Mesendoderm (in vitro differentiated cells): Measurements from ENCODE around the gene ZNF433.

Source experiments
- DNase-seq: peaks from one replicate; pipeline ENCODE4 v3.0.0; 2013
- H2AK5ac ChIP-seq: 2 replicates; pipeline ENCODE4 v1.6.1; 2013; ENCODE audit warnings: low read length, inconsistent platforms
- H2BK120ac ChIP-seq: 2 replicates; pipeline ENCODE4 v1.6.1; 2013; ENCODE audit warnings: low read depth, mild to moderate bottlenecking, low read length, moderate library complexity, mixed read lengths
- H2BK15ac ChIP-seq: replicated peaks from 2 replicates; pipeline ENCODE4 v1.6.1; 2013; ENCODE audit warnings: low read depth, mild to moderate bottlenecking, moderate library complexity
- H2BK5ac ChIP-seq: 2 replicates; pipeline ENCODE4 v1.6.1; 2013; ENCODE audit warnings: low read length, inconsistent platforms
- H3K18ac ChIP-seq: 2 replicates; pipeline ENCODE4 v1.6.1; 2013; ENCODE audit warnings: mild to moderate bottlenecking, low read length, mixed read lengths
- H3K23ac ChIP-seq: one replicate; pipeline ENCODE4 v1.6.1; 2013; ENCODE audit warnings: low read length
- H3K27ac ChIP-seq: 2 replicates; pipeline ENCODE4 v1.5.1; 2013; ENCODE audit warnings: low read depth, mild to moderate bottlenecking, inconsistent platforms, low read length, moderate library complexity
- H3K27me3 ChIP-seq: 2 replicates; pipeline ENCODE4 v1.6.1; 2013; ENCODE audit warnings: low read length, control low read depth, mild to moderate bottlenecking, inconsistent platforms; ENCODE audit not compliant: insufficient read depth, poor library complexity
- H3K36me3 ChIP-seq: 2 replicates; pipeline ENCODE4 v1.6.1; 2013; ENCODE audit warnings: low read length, inconsistent platforms; ENCODE audit not compliant: control insufficient read depth, insufficient read depth
- H3K4ac ChIP-seq: one replicate; pipeline ENCODE4 v1.6.1; 2013; ENCODE audit warnings: low read depth, mild to moderate bottlenecking, low read length, moderate library complexity
- H3K4me1 ChIP-seq: 2 replicates; pipeline ENCODE4 v1.6.1; 2013; ENCODE audit warnings: low read depth, low read length, inconsistent platforms; ENCODE audit not compliant: control insufficient read depth
- H3K4me2 ChIP-seq: 2 replicates; pipeline ENCODE4 v1.6.1; 2013; ENCODE audit warnings: low read length
- H3K4me3 ChIP-seq: 2 replicates; pipeline ENCODE4 v1.5.1; 2013; ENCODE audit warnings: mild to moderate bottlenecking, low read length
- H3K56ac ChIP-seq: one replicate; pipeline ENCODE4 v1.6.1; 2013; ENCODE audit warnings: low read length
- H3K79me1 ChIP-seq: 2 replicates; pipeline ENCODE4 v1.6.1; 2013; ENCODE audit warnings: low read length, inconsistent platforms
- H3K79me2 ChIP-seq: 2 replicates; pipeline ENCODE4 v1.6.1; 2013; ENCODE audit warnings: mild to moderate bottlenecking, low read length; ENCODE audit not compliant: control insufficient read depth, insufficient read depth
- H3K9ac ChIP-seq: 2 replicates; pipeline ENCODE4 v1.6.1; 2013; ENCODE audit warnings: low read length, inconsistent platforms
- H4K5ac ChIP-seq: one replicate; pipeline ENCODE4 v1.6.1; 2013; ENCODE audit warnings: low read length
- H4K8ac ChIP-seq: one replicate; pipeline ENCODE4 v1.6.1; 2013; ENCODE audit warnings: low read depth, mild to moderate bottlenecking, control low read depth, low read length, moderate library complexity
- WGBS: extraction: QIAGEN DNeasy Blood & Tissue Kit; methylation state at CpG from one replicate; pipeline ENCODE4 v1.1.7; 2013; ENCODE audit warnings: low lambda C conversion rate, missing lambda C conversion rate; ENCODE audit not compliant: insufficient coverage; ENCODE audit errors: extremely low coverage; 5-methylcytosine and 5-hydroxymethylcytosine counted together

ZNF433 gene

GRCh38 chr19:11987405-11988281, 47.8 kb downstream of the ZNF433 start:
- no peak overlapping the region for H2BK15ac ChIP-seq
- H3K18ac ChIP-seq: peak overlapping the region; percentile 95
- H3K79me2 ChIP-seq: peaks cover 11% of the 10 kb centered on the region
- peak overlapping the region; percentile 85 for H3K4me2 ChIP-seq
- peak; percentile 98 for DNase-seq
- peak overlapping the region; percentile 95 for H3K9ac ChIP-seq
- no peak overlapping the region for H2BK120ac ChIP-seq
- H3K79me1 ChIP-seq: peaks cover 9% of the 10 kb centered on the region
- H3K23ac ChIP-seq: no peak overlapping the region
- peak overlapping the region; percentile 88 for H3K56ac ChIP-seq
- H3K4me3 ChIP-seq: peak overlapping the region; percentile 86
- H4K5ac ChIP-seq: no peak overlapping the region
- no peak overlapping the region for H2BK5ac ChIP-seq
- WGBS: no CpG with 5 or more reads among the region's 54 CpGs
- H3K4ac ChIP-seq: peak overlapping the region; percentile 65
- peak overlapping the region; percentile 80 for H3K27ac ChIP-seq
- no peaks in the 10 kb centered on the region for H3K27me3 ChIP-seq
- no peaks in the 10 kb centered on the region for H3K4me1 ChIP-seq
- H2AK5ac ChIP-seq: no peak overlapping the region
- no peaks in the 10 kb centered on the region for H3K36me3 ChIP-seq
- H4K8ac ChIP-seq: no peak overlapping the region

- Histone ChIP-seq H3K18ac (no peak overlapping the region), H3K79me1 (peaks cover 8% of the 10 kb centered on the region), H3K23ac (no peak overlapping the region), H2BK15ac (no peak overlapping the region), H3K4me3 (no peak overlapping the region), H3K4ac (no peak overlapping the region), H3K4me2 (no peak overlapping the region), H2BK5ac (no peak overlapping the region), H4K8ac (no peak overlapping the region), H3K27me3 (no peaks in the 10 kb centered on the region), H4K5ac (no peak overlapping the region), H3K4me1 (no peaks in the 10 kb centered on the region), H2AK5ac (no peak overlapping the region), H2BK120ac (no peak overlapping the region), H3K79me2 (peaks cover 11% of the 10 kb centered on the region), H3K9ac (no peak overlapping the region), H3K27ac (no peak overlapping the region), H3K36me3 (no peaks in the 10 kb centered on the region), H3K56ac (no peak overlapping the region)
- DNase-seq: no peak
- WGBS: no CpG with 5 or more reads among the region's 17 CpGs
Observed at GRCh38 chr19:11986754-11987153, 48.7 kb downstream of the ZNF433 start.

DNA sequence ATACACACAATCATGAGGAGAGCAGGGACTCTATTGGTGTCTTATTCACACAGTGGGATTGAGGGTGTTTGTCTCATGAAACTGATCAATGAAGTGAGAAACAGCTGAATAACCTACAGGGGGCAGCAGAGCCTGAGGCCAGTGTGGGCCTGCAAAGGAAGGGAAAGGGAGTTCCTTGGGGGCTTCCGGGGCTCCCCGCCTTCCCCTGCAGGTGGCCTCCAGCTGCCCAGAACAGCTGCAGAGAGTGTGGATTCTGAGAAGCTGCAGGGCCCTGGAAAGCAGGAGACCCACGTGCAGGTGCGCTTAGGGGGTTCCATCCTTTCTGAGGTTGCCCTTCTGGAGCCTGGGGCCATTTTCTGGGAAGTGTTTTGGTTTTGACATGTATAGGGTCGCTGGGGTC, 50.5 kb downstream of the ZNF433 start:
- Histone ChIP-seq H3K4me1 (no peaks in the 10 kb centered on the region), H3K4me3 (no peak overlapping the region), H4K8ac (no peak overlapping the region), H2AK5ac (no peak overlapping the region), H2BK5ac (no peak overlapping the region), H3K27ac (no peak overlapping the region), H3K79me2 (peaks cover 5% of the 10 kb centered on the region), H2BK120ac (no peak overlapping the region), H3K18ac (no peak overlapping the region), H3K56ac (no peak overlapping the region), H3K9ac (no peak overlapping the region), H3K4me2 (no peak overlapping the region), H3K27me3 (no peaks in the 10 kb centered on the region), H3K23ac (no peak overlapping the region), H4K5ac (no peak overlapping the region), H3K4ac (no peak overlapping the region), H3K79me1 (peaks cover 4% of the 10 kb centered on the region), H2BK15ac (no peak overlapping the region), H3K36me3 (no peaks in the 10 kb centered on the region)
- WGBS: no CpG with 5 or more reads among the region's 5 CpGs
- peak; percentile 77 for DNase-seq

- Histone ChIP-seq H3K56ac (no peak overlapping the region), H3K79me2 (no peaks in the 10 kb centered on the region), H3K18ac (no peak overlapping the region), H3K4ac (no peak overlapping the region), H3K9ac (no peak overlapping the region), H2BK5ac (no peak overlapping the region), H3K36me3 (no peaks in the 10 kb centered on the region), H3K4me3 (no peak overlapping the region), H3K4me1 (no peaks in the 10 kb centered on the region), H4K5ac (no peak overlapping the region), H3K23ac (no peak overlapping the region), H4K8ac (no peak overlapping the region), H2AK5ac (no peak overlapping the region), H3K27ac (no peak overlapping the region), H2BK120ac (no peak overlapping the region), H2BK15ac (no peak overlapping the region), H3K79me1 (no peaks in the 10 kb centered on the region), H3K27me3 (no peaks in the 10 kb centered on the region), H3K4me2 (no peak overlapping the region)
- no peak for DNase-seq
- WGBS: no CpG with 5 or more reads among the region's 4 CpGs
Observed at GRCh38 chr19:11982526-11982925, 53.0 kb downstream of the ZNF433 start.

- no CpG with 5 or more reads among the region's 4 CpGs for WGBS
- H2BK5ac ChIP-seq: no peak overlapping the region
Observed at GRCh38 chr19:11979527-11979926, 56.0 kb downstream of the ZNF433 start.

More at GRCh38 chr19:11979527-11979926, 56.0 kb downstream of the ZNF433 start:
- H3K27me3 ChIP-seq: no peaks in the 10 kb centered on the region
- no peaks in the 10 kb centered on the region for H3K4me1 ChIP-seq
- no peak overlapping the region for H3K23ac ChIP-seq
- H2AK5ac ChIP-seq: no peak overlapping the region
- H3K9ac ChIP-seq: no peak overlapping the region
- no peak overlapping the region for H3K27ac ChIP-seq
- no peaks in the 10 kb centered on the region for H3K79me1 ChIP-seq
- H3K36me3 ChIP-seq: no peaks in the 10 kb centered on the region
- no peak overlapping the region for H4K5ac ChIP-seq
- no peak overlapping the region for H3K4me3 ChIP-seq
- H4K8ac ChIP-seq: no peak overlapping the region
- H2BK15ac ChIP-seq: no peak overlapping the region
- H3K79me2 ChIP-seq: no peaks in the 10 kb centered on the region
- H3K18ac ChIP-seq: no peak overlapping the region
- H3K4me2 ChIP-seq: no peak overlapping the region
- H3K56ac ChIP-seq: no peak overlapping the region
- H3K4ac ChIP-seq: no peak overlapping the region
- no peak for DNase-seq
- H2BK120ac ChIP-seq: no peak overlapping the region
